Ishikawa (cell line): Measurements from ENCODE around the gene RIPK3.

Experiments
- CEBPB ChIP-seq: IDR thresholded peaks from 2 replicates; pipeline ENCODE4 v1.6.1; 2012
- EGR1 ChIP-seq: IDR thresholded peaks from 2 replicates; pipeline ENCODE4 v1.6.1; 2012
- EP300 ChIP-seq: IDR thresholded peaks from 2 replicates; pipeline ENCODE4 v1.6.1; 2012; ENCODE audit warnings: borderline replicate concordance
- FOXM1 ChIP-seq: IDR thresholded peaks from 2 replicates; pipeline ENCODE4 v1.6.1; 2012; ENCODE audit warnings: low read depth, borderline replicate concordance
- MAX ChIP-seq: IDR thresholded peaks from 2 replicates; pipeline ENCODE4 v1.6.1; 2012
- REST ChIP-seq: IDR thresholded peaks from 2 replicates; pipeline ENCODE4 v1.6.1; 2012; ENCODE audit warnings: low read depth, mild to moderate bottlenecking
- TCF12 ChIP-seq: IDR thresholded peaks from 2 replicates; pipeline ENCODE4 v1.6.1; 2012; ENCODE audit warnings: low read depth
- ZBTB7A ChIP-seq: IDR thresholded peaks from 2 replicates; pipeline ENCODE4 v1.6.1; 2012; ENCODE audit warnings: low read depth

DNA sequence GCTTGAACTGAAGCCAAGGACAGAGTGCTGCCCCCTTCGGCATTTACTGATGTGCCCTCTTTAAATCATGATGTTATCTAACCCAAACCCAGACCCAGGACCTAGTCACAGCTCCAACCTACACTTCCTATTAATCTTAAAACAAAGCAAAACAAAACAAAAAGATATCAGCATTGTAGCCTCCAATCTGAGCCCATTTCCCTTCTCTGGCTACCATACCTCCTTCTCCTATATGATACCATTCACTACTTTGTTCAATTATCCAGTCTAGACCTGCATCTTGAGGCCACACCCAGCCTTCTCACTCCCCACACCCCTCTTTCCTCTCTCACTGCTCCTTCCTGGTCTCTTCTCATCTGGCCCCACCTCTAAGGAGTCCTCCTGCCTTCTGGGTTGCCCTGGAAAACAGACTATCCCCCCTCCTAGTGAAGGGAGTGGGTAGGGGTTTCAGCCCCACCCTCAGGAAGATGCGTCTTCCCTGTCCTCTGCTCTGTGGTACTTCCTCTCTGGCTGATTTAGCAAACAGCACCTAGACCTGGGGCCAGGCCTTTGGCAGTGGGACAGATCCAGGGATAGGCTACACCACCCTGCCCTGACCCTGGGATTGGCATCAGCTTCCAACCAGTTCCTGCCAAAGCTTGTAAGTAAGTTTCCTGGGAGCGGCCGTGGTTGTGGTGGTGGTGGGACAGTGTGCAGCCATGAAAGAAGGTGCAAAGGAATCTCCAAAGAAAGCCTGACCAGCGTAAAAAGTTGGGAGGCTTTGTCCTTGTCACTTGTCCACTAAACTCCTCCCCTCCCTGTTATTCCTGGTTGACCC, 25.2 kb downstream of the RIPK3 start:
- TF ChIP-seq MAX (no peak), CEBPB (no peak), REST (no peak), ZBTB7A (no peak), FOXM1 (no peak), TCF12 (no peak), EP300 (no peak), EGR1 (no peak)
